Activated CD8-positive, alpha-beta memory T cell treated with anti-CD3 and anti-CD28 coated beads for 1 hour (primary cell): ENCODE measurements around the gene TSSK3.

Experiments
- DNase-seq, 2 donors: peaks; one replicate each; pipeline ENCODE4 v3.0.0-alpha.2; 2020; ENCODE audit warnings: low read depth in 1 of 2; ENCODE audit errors: extremely low read depth in 1 of 2

The TSSK3 gene

GRCh38 chr1:32361308-32361673 lies 1.0 kb upstream of the TSSK3 start:
- DNase-seq = no peak

DNA sequence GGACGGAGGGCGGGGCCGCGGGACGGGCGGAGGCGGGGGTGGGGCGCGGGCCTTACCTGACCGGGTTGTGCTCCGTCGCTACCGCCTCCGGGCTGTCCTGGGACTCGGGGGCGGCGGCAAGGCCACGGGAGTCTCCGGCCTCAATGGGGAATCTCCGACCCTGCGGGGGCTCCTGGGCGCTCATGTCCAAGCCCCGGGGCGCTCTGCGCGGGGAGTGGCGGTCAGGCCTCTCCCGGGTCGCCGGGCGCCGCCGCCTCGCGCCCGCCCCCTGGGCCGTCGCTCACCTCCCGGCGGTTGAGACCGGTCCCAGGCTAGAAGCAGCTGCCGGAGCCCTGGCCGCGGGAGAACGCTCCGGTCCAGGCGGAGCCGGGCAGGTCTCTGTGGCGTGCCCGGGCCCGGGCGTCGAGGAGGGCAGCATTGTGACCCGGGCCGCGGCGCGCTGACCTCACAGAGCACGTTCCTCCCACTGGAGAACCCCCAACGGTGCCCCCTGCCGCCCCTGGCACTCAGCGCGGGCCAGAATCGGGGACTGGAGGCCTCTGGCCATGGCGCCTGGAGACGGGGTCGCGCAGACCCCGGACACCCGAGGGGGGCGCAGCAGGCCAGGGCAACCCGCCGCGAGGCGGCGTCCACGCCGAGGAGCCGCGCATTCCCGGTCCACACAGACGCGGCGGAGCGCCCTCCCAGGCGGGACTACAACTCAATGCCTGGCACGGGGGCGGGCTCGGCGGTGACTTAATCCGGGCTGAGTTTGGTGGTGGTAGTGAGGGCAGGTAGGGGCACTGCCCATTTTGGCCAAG lies 465 bp upstream of the TSSK3 start:
- no peak for DNase-seq

DNA sequence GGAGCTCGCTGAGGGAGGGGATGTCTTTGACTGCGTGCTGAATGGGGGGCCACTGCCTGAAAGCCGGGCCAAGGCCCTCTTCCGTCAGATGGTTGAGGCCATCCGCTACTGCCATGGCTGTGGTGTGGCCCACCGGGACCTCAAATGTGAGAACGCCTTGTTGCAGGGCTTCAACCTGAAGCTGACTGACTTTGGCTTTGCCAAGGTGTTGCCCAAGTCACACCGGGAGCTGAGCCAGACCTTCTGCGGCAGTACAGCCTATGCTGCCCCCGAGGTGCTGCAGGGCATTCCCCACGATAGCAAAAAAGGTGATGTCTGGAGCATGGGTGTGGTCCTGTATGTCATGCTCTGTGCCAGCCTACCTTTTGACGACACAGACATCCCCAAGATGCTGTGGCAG lies 1.4 kb downstream of the TSSK3 start:
- no peak for DNase-seq

DNA sequence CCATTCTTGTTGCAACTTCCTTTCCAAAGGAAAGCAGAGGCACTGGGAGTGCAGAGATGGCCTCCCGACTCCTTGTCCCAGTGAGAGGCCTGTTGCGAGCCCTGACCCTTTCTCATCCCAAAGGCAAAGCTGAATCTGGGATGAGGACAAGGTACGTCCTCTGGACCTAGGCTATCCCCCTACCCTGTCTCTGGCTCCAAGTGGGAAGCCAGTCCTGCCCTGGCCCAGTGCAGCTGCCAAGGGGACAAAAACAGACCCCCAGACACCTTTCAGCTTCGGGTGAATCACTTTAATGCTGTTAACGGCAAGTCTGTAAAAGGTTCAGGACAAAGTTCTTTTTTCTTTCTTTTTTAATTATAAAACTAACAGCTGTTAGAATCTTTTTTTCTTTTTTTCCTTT lies 2.5 kb downstream of the TSSK3 start:
- DNase-seq = no peak

DNA sequence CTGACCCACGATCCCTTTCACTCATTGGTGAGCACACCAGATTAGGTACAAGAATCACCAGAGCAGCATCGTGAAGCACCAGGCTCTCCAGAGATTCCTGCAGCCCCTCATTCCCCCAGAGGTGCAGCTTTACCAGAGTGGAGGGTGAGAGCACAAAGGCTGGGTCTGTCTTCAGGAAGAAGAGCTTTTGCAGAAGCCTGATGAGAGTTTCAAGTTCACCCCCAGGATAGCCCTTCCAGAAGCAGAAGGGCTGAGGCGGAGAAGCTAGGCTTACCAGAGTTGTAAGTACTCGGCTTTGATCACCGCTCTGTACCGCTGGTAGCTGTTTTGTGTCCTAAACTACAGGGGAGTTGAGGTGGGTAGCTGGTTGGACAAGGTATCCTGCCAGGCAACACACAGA lies 3.1 kb downstream of the TSSK3 start:
- DNase-seq = no peak

GRCh38 chr1:32367912-32368635 lies 5.7 kb downstream of the TSSK3 start:
- no peak for DNase-seq

GRCh38 chr1:32372149-32372756 lies 9.9 kb downstream of the TSSK3 start:
- DNase-seq = no peak

DNA sequence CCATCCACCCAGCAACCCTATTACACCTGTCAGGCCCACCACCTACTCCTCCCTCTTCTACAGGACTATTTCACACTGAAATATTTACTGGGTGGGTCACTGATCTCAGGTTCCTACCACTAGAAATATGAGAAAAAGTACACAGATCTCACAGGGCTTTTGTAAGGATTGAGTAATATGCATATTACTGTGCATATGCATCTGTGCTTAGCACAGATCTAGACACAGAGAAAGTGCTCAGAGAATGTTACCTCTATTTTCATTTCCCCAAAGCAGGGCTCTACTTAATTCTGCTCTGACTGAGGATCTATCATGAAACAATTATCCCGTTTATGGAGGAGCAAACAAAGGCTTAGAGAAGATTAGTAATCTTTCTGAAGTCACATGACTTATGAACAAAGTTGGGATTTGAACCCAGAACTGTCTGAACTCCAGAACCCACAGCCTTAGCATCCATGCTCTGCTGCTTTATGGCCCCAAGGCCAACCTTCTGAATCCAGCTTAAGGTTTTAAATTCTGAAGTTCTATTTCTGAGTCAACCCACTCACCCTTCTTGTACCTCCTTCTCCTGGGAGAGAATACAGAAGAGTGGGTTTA lies 11.8 kb downstream of the TSSK3 start:
- DNase-seq = no peak

GRCh38 chr1:32376199-32376598 lies 13.9 kb downstream of the TSSK3 start:
- DNase-seq = no peak

- no peak for DNase-seq
These were observed 15.3 kb downstream of the TSSK3 start for GRCh38 chr1:32377541-32378220.

DNA sequence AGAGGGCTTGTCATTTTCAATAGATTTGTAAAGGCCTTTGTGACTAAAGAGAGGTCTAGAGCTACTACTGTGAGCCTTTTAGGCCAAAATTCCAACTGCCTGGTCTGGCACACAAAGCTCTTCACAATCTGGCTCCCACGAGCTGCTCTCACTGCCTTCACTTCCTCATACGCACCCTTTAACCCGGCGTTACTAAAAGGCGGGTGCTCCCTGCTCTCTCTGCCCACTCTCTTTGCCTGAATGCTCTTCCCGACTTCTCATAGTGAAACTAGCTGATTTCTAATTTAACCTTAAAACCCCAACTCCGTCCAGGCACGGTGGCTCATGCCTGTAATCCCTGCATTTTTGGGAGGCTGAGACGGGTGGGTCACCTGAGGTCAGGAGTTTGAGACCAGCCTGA lies 17.7 kb downstream of the TSSK3 start:
- DNase-seq = no peak

DNA sequence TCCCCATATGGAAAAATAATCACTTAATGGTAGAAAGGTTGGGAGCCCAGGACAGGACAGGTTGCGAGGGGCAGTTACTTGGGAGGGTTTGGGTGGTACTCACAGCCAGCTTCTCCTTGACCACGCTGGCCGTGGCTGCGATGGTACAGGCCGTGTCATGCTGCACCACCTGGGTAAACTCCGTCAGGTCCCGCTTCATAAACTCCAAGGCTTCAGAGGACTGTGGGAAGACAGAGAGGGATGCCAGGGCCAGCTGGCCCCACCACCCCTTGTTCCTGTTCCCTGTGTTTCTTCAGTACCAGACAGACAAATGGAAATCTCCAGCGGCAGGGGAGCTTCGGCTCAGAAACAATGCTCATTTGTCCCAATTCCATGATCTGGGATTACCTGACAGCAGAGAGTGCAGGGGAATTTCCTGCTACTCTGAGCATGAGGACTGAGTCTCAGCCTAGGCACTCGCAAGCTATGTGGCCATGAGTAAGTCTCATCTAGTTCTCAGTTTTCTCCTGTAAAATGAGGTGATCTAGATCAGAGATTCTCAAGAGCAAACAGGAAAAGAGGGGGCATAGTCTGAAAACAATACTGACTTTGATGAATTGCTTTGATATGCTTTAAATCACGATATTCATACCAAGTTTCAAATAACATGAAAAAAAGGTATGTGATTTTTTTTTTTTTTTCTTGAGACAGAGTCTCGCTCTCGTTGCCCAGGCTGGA lies 24.5 kb downstream of the TSSK3 start:
- DNase-seq = no peak

GRCh38 chr1:32388641-32389040 lies 26.3 kb downstream of the TSSK3 start:
- no peak for DNase-seq

DNA sequence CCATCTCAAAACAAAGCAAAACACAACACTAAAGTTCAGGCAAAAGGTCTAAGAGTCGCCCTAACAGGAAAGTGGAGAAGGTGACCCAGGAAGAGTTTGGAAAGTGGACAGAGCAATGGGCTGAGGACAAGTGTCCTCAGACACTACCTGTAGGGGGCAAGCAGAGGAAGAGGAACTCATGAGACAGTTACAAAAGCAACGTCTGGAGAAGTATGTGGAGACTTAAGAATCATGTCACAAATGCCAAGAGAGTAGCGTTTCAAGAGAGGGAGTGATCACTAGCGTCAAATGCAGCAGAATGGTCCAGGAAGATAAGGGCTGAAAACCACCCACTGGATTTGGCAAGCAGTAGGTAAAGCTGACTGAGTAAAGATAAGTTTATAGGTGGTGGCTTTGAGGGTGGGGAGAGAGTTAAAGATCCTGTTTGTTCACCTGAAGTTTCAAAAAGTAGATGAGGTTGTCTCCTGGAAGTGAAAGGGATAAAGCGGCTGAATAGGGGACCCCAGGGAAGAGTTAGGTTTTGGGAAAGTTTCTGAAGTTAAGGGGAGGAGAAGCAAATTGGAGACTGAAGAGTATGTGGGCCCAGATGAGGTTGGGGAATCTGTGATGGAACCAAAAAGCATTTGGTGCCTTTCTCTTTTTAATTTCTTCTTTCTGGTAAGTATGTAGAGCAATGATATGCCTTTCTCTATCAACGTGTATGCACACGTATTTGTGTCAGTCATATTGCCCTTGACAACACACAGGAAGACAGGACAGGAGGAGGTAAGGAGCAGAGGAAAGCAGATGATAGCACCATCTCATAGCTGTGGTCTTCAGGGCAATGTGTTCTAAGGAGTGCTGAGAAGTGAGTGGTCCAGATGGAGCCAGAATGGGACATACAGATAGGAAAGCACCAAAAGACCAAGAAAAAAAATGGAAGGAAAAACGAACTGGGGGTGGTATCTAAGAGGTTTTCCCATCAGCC lies 28.8 kb downstream of the TSSK3 start:
- no peak for DNase-seq

- no peak for DNase-seq
These were observed 30.0 kb downstream of the TSSK3 start for GRCh38 chr1:32392325-32392724.

- no peak for DNase-seq
These were observed 30.8 kb downstream of the TSSK3 start for GRCh38 chr1:32393136-32393535.

DNA sequence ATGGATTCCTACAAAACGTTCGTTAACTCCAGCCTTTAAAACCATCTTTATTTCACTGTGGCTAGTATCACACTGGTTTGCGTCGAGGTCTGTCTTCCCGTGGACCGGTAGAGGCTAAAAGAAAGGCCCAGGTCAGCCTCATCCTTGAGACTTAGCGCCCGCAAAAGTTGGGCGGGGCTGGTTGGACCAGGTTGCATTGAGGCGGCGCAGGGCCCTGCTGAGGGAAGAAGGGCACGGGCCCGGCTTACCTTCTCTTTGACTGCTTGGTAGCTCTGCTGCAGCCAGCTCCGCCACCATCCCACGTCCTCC lies 31.4 kb downstream of the TSSK3 start:
- peak in 1 of 2 donors; percentile 14 for DNase-seq

- peak; percentile 92 to 95 for DNase-seq
These were observed 32.0 kb downstream of the TSSK3 start, which contains the start of gene BSDC1 for GRCh38 chr1:32394141-32394889. BSDC1 (minus strand) TSS chr1:32394441; CDS start chr1:32394414, 27 bp downstream.
